Activated T-cell treated with anti-CD3 and anti-CD28 coated beads, Interleukin-2, amount 50 U/mL, for 1 hour (primary cell): ENCODE measurements around the gene C12orf60.
"Not testable (repeated sequence)": the region's sequence is repeated elsewhere in the genome, so short reads cannot be mapped to it uniquely, and the experiment has no call there.

ENCODE experiments used
- DNase-seq: peaks from one replicate; pipeline ENCODE4 v3.0.0-alpha.2; 2020

Gene C12orf60, protein sequence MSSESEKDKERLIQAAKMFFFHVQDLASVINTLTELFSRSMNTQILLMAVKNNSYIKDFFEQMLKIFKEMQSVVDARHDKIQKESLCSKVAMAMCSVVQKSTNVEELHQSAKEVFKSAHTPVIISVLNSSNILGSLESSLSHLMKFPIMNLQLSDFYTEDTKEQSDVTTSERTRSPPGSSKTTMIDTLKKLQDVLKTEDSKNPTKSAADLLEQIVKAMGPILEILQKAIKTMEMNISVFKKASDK

DNA sequence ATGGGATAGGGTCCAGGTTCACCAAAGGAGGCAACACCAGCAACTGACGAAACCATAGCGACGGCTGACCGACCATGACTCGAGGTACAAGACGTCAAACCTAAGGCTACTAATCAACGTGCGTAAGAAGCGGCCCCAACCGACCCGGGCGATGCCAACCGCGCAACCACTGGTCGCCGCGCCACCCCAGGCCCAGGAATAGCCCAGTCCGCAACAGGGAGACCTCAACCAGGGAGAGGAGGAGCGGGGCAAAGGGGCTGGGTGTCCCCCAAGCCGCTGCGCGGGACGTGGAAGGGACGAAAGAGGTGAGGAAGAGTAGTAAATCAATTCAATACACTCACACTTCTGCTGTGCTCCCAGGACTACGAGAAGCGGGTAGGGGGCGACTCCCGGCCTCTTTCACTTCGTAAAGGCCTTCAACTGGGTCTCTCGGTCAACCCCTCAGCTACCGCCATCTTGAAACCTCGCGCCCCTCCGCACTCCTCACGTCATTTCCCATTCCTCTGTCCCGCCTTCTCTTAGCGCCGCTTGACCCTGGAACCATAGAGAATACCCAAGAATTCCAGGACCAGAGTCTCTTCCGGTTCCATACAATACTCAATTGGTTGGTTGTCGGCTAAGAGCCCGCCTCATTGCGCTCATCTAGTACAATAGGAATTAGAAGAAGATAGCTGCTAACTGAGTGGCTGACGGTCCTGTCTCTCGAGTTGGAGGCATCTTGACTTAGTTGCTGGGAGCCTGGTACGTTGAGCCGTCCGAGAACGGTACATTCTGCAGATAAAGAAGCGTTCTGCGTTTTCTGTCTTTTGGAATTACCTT, at the start of gene C12orf60, which contains the start of gene WBP11:
TSS of gene C12orf60 (plus strand) at position 660 of the 819 bp plus-strand sequence. CDS start 19,266 bp downstream, outside the sequence.
TSS of gene WBP11 (minus strand) at position 468 of the 819 bp plus-strand sequence. CDS start 2,095 bp downstream, outside the sequence.
- peak; percentile 79 for DNase-seq

DNA sequence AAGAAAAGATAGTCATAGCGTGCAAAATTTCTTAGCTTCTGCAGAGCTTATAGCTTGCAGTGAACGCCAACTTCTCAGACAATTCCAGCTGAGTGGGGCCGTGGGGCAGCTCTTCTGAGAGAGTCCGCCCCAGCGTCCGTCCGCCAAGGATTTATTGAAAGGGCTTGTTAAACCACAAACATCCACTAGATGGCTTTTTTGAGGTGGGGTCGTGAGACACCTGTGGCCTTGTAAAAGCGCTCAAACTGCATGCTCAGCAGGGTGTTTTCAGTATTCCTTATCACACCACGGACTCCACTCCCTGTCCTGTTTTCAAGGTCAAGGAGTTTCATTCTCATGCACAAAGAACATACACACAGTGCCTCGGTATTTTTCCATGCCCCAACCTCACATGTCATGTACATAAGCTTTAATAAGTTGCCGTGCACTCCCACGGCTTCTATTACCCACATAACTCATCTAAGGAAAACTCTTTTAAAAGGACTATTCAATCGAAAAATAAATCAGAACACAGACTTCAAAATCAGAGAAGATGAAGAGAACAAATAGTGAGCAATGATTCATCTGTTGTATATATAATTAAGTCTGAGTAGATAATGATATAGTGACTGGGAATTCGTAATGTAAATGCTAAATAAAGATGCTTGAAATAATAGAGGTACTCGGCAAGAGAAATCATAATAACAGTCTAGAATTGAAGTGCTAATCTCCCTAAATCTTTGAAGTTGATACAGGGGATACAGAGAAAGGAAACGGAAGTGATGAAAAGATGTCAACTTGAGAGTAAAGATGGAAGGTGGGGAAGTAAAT, 46.9 kb upstream of the C12orf60 start:
- DNase-seq, result no peak

GRCh38 chr12:14759711-14760280, 43.7 kb upstream of the C12orf60 start:
- DNase-seq, result not testable (repeated sequence)

DNA sequence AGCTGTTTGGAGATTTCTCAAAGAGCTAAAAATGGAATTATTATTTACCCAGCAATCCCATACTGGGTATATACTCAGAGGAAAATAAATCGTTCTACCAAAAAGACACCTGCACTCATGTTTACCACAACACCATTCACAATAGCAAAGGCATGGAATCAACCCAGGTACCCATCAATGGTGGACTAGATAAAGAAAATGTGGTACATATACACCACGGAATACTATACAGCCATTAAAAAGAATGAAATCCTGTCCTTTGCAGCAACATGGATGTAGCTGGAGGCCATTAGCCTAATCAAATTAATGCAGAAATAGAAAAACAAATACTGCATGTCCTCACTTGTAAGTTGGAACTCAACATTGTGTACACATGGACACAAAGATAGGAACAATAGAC, 38.1 kb upstream of the C12orf60 start:
- no peak for DNase-seq

GRCh38 chr12:14766020-14766419, 37.5 kb upstream of the C12orf60 start:
- not testable (repeated sequence) for DNase-seq

DNA sequence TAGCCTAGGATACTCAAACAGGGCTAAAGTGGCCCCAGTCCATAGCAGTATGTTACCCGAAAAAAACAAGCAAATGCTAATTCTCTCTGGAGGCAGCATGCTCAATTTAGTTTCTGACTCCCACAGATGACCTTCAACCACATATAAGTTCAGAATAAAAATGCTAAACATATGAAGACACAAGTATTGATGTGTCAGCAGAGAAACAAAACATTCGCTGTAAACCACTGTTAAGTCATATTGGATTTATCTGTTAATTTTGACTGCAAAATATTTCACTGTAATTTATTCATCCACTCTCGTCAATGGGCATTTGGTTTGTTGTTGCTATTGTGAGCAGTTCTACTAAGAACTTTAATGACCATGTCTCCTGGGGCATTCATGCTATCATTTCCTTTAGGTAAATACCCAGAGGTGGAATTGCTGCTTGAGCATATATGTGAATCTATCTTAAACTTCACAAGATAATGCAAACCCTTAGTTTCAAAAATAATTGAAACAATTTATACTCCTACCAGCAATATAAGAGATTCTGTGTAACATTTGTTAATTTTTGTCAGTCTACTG, 36.7 kb upstream of the C12orf60 start:
- no peak for DNase-seq

GRCh38 chr12:14767617-14768016, 35.9 kb upstream of the C12orf60 start:
- no peak for DNase-seq

DNA sequence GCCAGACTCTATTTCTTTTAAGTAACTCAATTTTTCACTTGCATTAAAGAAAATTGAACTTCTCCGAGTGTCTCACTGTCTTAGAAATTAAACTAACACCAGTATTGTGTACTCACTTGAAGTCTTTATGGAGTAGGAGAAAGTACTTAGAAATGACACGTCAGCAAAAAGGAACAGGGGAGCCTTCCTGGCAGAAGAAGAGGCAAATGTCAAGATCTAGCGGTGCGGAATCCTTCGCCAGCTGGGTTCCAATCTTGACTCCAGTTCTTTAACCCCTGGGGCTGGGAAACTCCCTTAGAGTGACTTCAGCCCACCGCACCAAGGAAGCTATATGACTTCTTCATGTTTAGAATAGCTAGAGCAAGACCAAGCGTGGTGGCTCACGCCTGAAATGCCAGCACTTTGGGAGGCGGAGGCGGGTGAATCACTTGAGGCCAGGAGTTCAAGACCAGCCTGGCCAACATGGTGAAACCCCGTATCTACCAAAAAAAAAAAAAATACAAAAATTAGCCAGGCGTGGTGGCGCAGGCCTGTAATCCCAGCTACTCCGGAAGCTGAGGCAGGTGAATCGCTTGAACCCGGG, 34.6 kb upstream of the C12orf60 start:
- peak; percentile 49 for DNase-seq

DNA sequence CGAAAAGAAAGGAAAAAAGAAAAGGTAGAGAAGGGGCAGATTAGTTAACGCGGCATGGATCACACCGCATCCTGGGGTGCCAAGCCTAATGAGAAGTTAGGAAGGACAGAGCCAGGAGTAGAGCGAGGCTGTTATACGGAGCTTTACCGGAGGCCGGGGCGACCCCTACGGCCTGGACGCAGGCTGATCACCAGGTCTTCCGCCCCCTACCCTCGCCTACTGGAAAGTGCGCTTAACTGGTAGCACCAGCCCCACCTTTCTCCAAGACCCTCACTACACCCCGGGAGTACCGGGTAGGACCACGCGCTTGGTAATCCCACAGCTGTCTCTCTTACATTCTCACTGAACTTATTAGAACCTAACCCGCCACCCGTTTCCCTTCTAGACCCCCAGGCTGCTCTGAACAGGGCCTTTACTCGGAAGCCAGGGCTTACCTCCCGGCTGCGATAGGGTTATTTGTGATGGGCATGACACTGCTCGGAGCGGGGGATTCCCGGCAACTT, 34.0 kb upstream of the C12orf60 start:
- no peak for DNase-seq

GRCh38 chr12:14769969-14770495, 33.4 kb upstream of the C12orf60 start:
- peak; percentile 90 for DNase-seq

GRCh38 chr12:14770496-14771461, 32.7 kb upstream of the C12orf60 start:
- DNase-seq, result peak; percentile 96

DNA sequence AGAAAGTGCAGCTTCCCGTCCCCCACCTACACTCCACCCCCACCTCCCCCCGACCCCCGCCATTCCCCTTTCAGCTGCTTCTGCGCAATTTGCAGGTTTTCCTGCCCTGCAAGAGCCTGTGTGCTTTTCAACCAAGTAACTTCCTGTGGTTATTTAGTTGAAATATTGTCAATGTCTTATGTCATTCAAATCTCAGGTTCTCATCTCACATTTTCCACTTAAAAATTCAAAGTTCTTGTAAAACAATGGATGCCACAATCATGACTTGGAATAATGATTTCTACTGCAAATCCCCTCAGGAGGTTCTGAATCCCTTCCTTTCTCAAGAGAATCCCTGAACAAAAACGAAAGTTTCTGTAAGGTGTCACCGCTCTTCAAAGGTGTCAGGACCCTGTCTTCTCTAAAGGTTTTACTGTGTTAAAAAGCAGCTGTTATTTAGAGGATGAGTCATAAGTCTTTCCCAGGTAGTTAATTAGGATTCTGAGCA, 31.8 kb upstream of the C12orf60 start:
- DNase-seq, result peak; percentile 53

DNA sequence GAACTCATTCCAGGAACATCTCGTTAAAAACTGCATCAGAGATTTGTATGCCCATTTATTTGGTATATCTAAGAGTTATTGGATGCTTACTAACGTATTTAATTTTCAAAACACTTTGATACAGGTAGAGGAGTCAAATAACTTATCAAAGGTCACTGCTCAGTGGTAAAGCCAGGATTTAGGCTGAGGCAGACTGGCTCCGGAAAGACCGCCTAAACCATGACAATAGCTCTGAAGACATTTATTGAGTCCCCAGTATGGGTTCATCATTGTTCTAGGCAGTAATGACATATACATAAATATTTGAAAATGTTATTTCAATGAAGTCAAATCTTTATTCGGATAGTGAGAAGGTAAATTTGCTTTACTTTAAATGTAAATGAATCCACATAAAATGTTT, 30.5 kb upstream of the C12orf60 start:
- DNase-seq, result no peak

DNA sequence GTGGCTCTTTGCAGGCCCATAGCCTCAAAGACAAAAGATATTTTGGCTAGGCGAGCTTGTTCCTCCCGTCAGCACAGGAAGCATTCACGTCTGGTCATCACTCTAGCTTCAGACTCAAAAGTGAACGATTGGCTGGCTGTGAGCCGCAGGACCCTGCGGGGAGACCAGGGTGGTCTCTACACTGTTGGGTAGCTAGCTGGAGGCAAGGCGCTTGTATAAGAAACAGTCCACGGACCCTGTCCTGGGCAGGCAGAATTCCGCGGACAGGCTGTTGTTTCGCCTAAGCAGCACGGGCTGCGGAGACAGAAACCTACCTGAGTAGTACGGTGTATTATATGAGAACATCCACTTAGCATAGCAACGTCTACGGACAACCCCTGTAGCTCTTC, 29.8 kb upstream of the C12orf60 start:
- no peak for DNase-seq

DNA sequence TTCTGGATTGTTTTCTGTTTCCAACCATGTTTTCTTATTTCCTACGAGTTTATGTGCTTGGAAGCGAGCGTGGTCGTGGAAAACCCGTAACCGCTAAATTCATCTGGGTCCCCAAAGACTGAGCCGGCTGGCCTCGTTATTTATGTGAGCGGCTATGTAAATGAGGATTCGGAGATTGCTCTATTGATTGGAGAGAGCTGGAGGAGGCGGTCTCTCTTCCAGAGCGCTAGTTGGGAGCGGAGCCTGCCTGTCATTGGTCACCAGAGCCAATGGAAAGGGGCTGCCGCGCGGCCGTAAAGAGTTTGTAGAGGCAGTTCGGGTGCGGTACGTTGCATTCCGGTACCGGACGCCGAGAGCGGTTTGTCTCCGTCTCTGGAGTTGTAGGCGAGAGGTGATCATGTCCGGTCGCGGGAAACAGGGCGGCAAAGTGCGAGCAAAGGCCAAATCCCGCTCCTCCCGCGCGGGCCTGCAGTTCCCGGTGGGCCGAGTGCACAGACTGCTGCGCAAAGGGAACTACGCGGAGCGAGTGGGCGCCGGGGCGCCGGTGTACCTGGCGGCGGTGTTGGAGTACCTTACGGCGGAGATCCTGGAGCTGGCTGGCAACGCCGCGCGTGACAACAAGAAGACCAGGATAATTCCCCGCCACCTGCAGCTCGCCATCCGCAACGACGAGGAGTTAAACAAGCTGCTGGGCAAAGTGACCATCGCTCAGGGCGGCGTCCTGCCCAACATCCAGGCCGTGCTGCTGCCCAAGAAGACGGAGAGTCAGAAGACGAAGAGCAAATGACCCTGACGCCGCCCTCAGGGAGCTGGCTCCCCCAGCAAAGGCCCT, 29.2 kb upstream of the C12orf60 start:
- peak; percentile 82 for DNase-seq

GRCh38 chr12:14774906-14775635, 28.4 kb upstream of the C12orf60 start:
- peak; percentile 50 for DNase-seq

GRCh38 chr12:14775636-14775980, 27.9 kb upstream of the C12orf60 start:
- no peak for DNase-seq

DNA sequence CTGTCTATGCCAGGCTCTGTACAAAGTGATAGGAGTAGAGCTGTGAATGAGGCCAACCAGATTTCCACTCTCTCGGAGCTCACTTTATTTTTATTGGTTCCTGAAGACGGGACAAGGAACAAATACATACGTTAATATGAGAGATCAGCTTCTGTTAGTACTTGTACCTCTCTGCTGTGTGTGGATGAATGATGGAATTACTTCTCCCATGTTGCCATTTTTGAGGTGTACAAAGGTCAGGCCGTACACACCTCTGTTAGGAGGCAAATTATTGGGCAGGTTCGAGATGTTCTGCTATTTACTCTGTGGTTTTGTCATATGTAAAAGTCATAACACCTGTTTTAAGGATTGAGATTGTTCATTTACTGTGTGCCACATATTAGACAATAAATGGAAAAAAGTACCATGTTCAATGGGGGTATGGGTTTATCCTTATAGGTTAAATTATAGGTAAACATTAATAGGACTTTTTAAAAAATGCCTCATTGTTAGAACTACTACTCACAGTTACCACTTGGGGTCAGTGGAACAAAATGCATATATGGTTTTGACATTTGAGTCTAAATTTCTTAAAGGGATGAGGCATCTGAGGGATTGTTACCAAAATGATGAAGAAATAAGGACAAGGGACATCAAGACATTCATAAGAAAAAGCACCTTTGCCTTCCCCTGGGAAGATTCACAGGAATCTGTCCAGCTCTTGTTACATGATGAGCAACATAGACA, 27.1 kb upstream of the C12orf60 start:
- DNase-seq, result no peak
